Hair follicular keratinocyte (primary cell): Measurements from ENCODE around the gene ANO3. TPM values are rescaled to one million over a fixed set of nuclear protein-coding genes. Genes with fewer than 3 reads are reported as not detected.

ENCODE experiments used
- total RNA-seq: library from RNA; depleted of rRNA; stranded (reverse); fragments of >200 nt; gene quantifications from 2 replicates; pipeline ENCODE4 v1.2.3, GENCODE V29; 2015

ANO3 gene
- total RNA-seq: not detected in 2 replicates

DNA sequence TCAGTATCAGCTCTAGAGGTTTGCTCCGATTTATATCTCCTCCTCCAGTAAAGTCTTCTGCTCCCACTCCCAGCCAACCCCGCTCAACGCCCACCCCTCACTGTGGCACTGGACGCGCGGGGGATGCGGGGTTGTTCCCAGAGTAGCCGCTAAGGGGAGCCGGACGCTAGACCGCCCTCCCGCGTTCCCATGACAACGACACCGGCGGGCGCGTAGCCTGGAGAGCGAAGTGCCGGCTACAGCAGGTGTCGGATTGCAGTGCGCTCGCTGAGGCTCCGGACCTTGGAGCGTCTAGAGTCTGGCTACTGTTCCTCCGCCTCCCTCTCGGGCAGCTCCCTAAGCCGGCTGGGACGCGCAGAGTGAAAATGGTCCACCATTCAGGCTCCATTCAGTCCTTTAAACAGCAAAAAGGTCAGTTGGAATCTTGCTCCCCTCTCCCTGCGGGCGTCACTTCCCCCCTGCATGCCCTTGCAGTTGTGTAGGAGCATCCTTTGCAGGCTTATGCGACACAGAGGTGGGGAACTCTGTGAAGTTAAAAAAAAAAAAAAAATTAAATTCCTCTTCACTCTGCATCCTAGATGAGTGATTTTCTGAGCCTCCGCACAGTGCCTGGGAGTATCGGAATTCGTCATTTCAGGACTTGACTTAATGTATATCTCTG, at the start of gene ANO3:
ANO3 (plus strand) TSS at position 220 of the 661 bp plus-strand sequence; CDS start at position 366, 146 bp downstream.

DNA sequence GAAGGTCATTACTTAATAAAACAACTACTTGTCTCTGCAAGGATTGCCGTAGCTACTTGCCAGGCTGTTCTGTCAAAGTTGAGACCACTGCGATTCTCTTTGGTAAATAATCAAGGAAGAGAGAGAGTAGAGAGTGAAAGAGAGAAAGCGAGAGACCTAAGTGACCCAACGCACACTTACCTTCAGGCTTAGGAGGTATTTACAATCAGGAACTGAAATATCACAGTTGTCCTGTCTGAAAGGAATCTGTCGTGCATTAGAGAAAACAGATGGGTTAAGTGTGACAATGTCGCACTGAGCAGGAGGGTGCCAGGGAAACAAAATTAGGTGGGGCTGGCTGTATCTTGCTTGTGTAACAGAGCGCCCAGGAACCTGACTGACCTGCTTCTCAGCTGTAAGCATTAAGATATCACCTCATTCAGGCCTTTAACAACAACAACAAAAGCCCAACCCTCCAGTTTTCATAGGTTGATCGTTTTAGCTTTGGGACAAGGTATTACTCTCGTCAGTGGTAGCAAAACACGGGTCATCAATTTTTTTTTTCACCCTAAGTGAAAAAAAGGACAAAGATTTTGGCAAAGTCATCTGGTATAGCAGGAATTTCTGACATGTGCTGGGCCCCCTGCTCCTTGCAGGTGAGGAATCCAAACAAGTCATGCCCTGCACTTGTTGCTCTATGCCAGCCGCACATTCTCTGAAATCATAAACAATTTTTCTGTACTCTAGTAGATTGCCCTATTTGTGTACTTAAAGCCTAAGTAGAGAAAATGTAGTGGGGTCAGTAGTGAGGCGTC, 240.1 kb downstream of the ANO3 start, which contains the start of gene MUC15:
MUC15 (minus strand) TSS at position 403 of the 794 bp plus-strand sequence. CDS start 5,169 bp downstream, outside the sequence.

Other genes with a start within 250 kb of the ANO3 start
- gene MUC15, start 240.1 kb downstream of the ANO3 start, total RNA-seq: 0.16 TPM in 1 of 2 replicates, not detected in the other